ENCODE measurements around the gene TOMM40. TPM values are rescaled to one million over a fixed set of nuclear protein-coding genes. Genes with fewer than 3 reads are reported as not detected.
A peak's percentile ranks its signal among the peaks of the same experiment; 100 is the strongest.

The TOMM40 gene
- total RNA-seq, 3 donors from 2014 or later: 47.9 to 82.6 (median 53.5) TPM

- Histone ChIP-seq H3K36me3 (ENCODE audit: low read depth) (no peaks in the 10 kb centered on the region), H3K4me3 (no peak overlapping the region), H3K4me1 (ENCODE audit: low read depth) (peaks cover 11% of the 10 kb centered on the region), H3K9me3 (no peaks in the 10 kb centered on the region)
- TF ChIP-seq, protein P1, sequence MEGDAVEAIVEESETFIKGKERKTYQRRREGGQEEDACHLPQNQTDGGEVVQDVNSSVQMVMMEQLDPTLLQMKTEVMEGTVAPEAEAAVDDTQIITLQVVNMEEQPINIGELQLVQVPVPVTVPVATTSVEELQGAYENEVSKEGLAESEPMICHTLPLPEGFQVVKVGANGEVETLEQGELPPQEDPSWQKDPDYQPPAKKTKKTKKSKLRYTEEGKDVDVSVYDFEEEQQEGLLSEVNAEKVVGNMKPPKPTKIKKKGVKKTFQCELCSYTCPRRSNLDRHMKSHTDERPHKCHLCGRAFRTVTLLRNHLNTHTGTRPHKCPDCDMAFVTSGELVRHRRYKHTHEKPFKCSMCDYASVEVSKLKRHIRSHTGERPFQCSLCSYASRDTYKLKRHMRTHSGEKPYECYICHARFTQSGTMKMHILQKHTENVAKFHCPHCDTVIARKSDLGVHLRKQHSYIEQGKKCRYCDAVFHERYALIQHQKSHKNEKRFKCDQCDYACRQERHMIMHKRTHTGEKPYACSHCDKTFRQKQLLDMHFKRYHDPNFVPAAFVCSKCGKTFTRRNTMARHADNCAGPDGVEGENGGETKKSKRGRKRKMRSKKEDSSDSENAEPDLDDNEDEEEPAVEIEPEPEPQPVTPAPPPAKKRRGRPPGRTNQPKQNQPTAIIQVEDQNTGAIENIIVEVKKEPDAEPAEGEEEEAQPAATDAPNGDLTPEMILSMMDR (IDR thresholded peaks at IDR 0.05): no peak
- ATAC-seq: no peak
- DNase-seq: no peak
- intact Hi-C loops (cut with DNase I, micrococcal nuclease): no loop called here
These were observed 16.7 kb upstream of the TOMM40 start for GRCh38 chr19:44874317-44874716.

- DNase-seq: peak in 2 of 3 donors; percentile 57 to 69
- intact Hi-C loops (cut with DNase I, micrococcal nuclease): no loop called here
- peak; percentile 80 for ATAC-seq
- peaks cover 11% of the 10 kb centered on the region for H3K4me1 ChIP-seq (ENCODE audit: low read depth)
- no peaks in the 10 kb centered on the region for H3K36me3 ChIP-seq (ENCODE audit: low read depth)
- H3K9me3 ChIP-seq: no peaks in the 10 kb centered on the region
- H3K4me3 ChIP-seq: no peak overlapping the region
- TF ChIP-seq, protein P1 (IDR thresholded peaks at IDR 0.05): no peak
These were observed 15.2 kb upstream of the TOMM40 start for GRCh38 chr19:44875666-44876451.

- ATAC-seq (no peak), DNase-seq (no peak)
- Histone ChIP-seq H3K4me1 (ENCODE audit: low read depth) (peaks cover 11% of the 10 kb centered on the region), H3K4me3 (no peak overlapping the region), H3K9me3 (no peaks in the 10 kb centered on the region), H3K36me3 (ENCODE audit: low read depth) (no peaks in the 10 kb centered on the region)
- TF ChIP-seq, protein P1 (IDR thresholded peaks at IDR 0.05): no peak
- intact Hi-C loops (cut with DNase I, micrococcal nuclease): no loop called here
These were observed 14.0 kb upstream of the TOMM40 start for GRCh38 chr19:44876930-44877535.

DNA sequence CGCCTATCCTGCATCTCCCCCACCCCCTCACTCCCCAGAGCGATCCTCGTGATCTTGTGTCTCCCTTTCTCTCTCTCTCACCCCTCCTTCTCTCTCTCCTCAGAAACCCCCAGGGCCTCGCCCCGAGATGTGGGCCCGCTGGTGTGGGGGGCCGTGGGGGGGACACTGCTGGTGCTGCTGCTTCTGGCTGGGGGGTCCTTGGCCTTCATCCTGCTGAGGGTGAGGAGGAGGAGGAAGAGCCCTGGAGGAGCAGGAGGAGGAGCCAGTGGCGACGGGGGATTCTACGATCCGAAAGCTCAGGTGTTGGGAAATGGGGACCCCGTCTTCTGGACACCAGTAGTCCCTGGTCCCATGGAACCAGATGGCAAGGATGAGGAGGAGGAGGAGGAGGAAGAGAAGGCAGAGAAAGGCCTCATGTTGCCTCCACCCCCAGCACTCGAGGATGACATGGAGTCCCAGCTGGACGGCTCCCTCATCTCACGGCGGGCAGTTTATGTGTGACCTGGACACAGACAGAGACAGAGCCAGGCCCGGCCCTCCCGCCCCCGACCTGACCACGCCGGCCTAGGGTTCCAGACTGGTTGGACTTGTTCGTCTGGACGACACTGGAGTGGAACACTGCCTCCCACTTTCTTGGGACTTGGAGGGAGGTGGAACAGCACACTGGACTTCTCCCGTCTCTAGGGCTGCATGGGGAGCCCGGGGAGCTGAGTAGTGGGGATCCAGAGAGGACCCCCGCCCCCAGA, 12.8 kb upstream of the TOMM40 start:
- Histone ChIP-seq H3K4me1 (ENCODE audit: low read depth) (peaks cover 11% of the 10 kb centered on the region), H3K9me3 (no peaks in the 10 kb centered on the region), H3K36me3 (ENCODE audit: low read depth) (no peaks in the 10 kb centered on the region), H3K4me3 (no peak overlapping the region)
- intact Hi-C loops (cut with DNase I, micrococcal nuclease): no loop called here
- TF ChIP-seq, protein P1 (IDR thresholded peaks at IDR 0.05): no peak
- ATAC-seq (no peak), DNase-seq (no peak)

GRCh38 chr19:44879309-44880065, 11.6 kb upstream of the TOMM40 start:
- peaks cover 11% of the 10 kb centered on the region for H3K4me1 ChIP-seq (ENCODE audit: low read depth)
- intact Hi-C loops (cut with DNase I, micrococcal nuclease): no loop called here
- TF ChIP-seq, protein P1 (IDR thresholded peaks at IDR 0.05): no peak
- no peak for ATAC-seq
- no peak overlapping the region for H3K4me3 ChIP-seq
- DNase-seq: no peak
- H3K36me3 ChIP-seq (ENCODE audit: low read depth): no peaks in the 10 kb centered on the region
- no peaks in the 10 kb centered on the region for H3K9me3 ChIP-seq

Data from mucosa of descending colon (tissue), 3 donors.